ENCODE results near the gene NF1. TPM values are rescaled to one million over a fixed set of nuclear protein-coding genes. Genes with fewer than 3 reads are reported as not detected.
"Not testable (repeated sequence)": the region's sequence is repeated elsewhere in the genome, so short reads cannot be mapped to it uniquely, and the experiment has no call there.

Gene NF1
- total RNA-seq, 4 donors from 2014 or later = 34.8 to 106 (median 59.2) TPM

GRCh38 chr17:31172388-31172787 lies 77.6 kb downstream of the NF1 start:
- intact Hi-C loops (cut with DNase I; ENCODE audit: low total_unique reads) = no loop called here
- Histone ChIP-seq H3K27ac (no peak overlapping the region), H3K4me1 (no peaks in the 10 kb centered on the region), H3K27me3 (no peaks in the 10 kb centered on the region), H3K36me3 (peaks cover 0 to 5% (median 0%) of the 10 kb centered on the region in 4 donors), H3K4me3 (no peak overlapping the region), H3K9me3 (no peaks in the 10 kb centered on the region)
- in situ Hi-C loops (cut with MboI; ENCODE audit: low pct_ligation_motif_present in 1 of 4, low pct_unique_long_range_greater_than_20kb in 1 of 4, low sequenced_read_pairs in 3 of 4) = no loop called here
- 98% methylated on average over 7 of the region's 7 CpGs for WGBS, 2 donors (ENCODE audit: low coverage in 1 of 2)
- no peak for TF ChIP-seq EP300 (IDR thresholded peaks at IDR 0.05; ENCODE audit: low read depth)
- TF ChIP-seq POLR2AphosphoS5 (IDR thresholded peaks at IDR 0.05) = no peak
- no peak for TF ChIP-seq CTCF (IDR thresholded peaks at IDR 0.05)
- no peak for TF ChIP-seq POLR2A (IDR thresholded peaks at IDR 0.05)
- no peak for DNase-seq

GRCh38 chr17:31174215-31174614 lies 79.4 kb downstream of the NF1 start:
- no peaks in the 10 kb centered on the region for H3K27me3 ChIP-seq
- 93 to 99% methylated on average over 2 of the region's 2 CpGs for WGBS, 2 donors (ENCODE audit: low coverage in 1 of 2)
- no peak overlapping the region for H3K27ac ChIP-seq
- intact Hi-C loops (cut with DNase I; ENCODE audit: low total_unique reads) = no loop called here
- no peak overlapping the region for H3K4me3 ChIP-seq
- no peak for TF ChIP-seq POLR2AphosphoS5 (IDR thresholded peaks at IDR 0.05)
- TF ChIP-seq POLR2A (IDR thresholded peaks at IDR 0.05) = no peak
- no peak for TF ChIP-seq CTCF (IDR thresholded peaks at IDR 0.05)
- TF ChIP-seq EP300 (IDR thresholded peaks at IDR 0.05; ENCODE audit: low read depth) = no peak
- DNase-seq = no peak
- H3K9me3 ChIP-seq = no peaks in the 10 kb centered on the region
- peaks cover 0 to 5% (median 0%) of the 10 kb centered on the region in 4 donors for H3K36me3 ChIP-seq
- in situ Hi-C loops (cut with MboI; ENCODE audit: low pct_ligation_motif_present in 1 of 4, low pct_unique_long_range_greater_than_20kb in 1 of 4, low sequenced_read_pairs in 3 of 4) = no loop called here
- no peaks in the 10 kb centered on the region for H3K4me1 ChIP-seq

- H3K36me3 ChIP-seq = peaks cover 0 to 5% (median 0%) of the 10 kb centered on the region in 4 donors
- H3K4me3 ChIP-seq = no peak overlapping the region
- no peak for DNase-seq
- no peaks in the 10 kb centered on the region for H3K27me3 ChIP-seq
- H3K9me3 ChIP-seq = no peaks in the 10 kb centered on the region
- in situ Hi-C loops (cut with MboI; ENCODE audit: low pct_ligation_motif_present in 1 of 4, low pct_unique_long_range_greater_than_20kb in 1 of 4, low sequenced_read_pairs in 3 of 4) = no loop called here
- WGBS, 2 donors (ENCODE audit: low coverage in 1 of 2) = 95 to 100% methylated on average over 3 to 5 of the region's 5 CpGs
- H3K27ac ChIP-seq = no peak overlapping the region
- TF ChIP-seq POLR2A (IDR thresholded peaks at IDR 0.05) = no peak
- TF ChIP-seq EP300 (IDR thresholded peaks at IDR 0.05; ENCODE audit: low read depth) = no peak
- no peak for TF ChIP-seq POLR2AphosphoS5 (IDR thresholded peaks at IDR 0.05)
- no peak for TF ChIP-seq CTCF (IDR thresholded peaks at IDR 0.05)
- no peaks in the 10 kb centered on the region for H3K4me1 ChIP-seq
- intact Hi-C loops (cut with DNase I; ENCODE audit: low total_unique reads) = no loop called here
Measured at GRCh38 chr17:31175237-31175636, 80.5 kb downstream of the NF1 start.

- in situ Hi-C loops (cut with MboI; ENCODE audit: low pct_ligation_motif_present in 1 of 4, low pct_unique_long_range_greater_than_20kb in 1 of 4, low sequenced_read_pairs in 3 of 4); DNase-seq; H3K36me3 ChIP-seq; H3K27me3 ChIP-seq; H3K27ac ChIP-seq; H3K9me3 ChIP-seq; H3K4me3 ChIP-seq; intact Hi-C loops (cut with DNase I; ENCODE audit: low total_unique reads); H3K4me1 ChIP-seq: not testable (repeated sequence)
- 96 to 100% methylated on average over 3 of the region's 3 CpGs for WGBS, 2 donors (ENCODE audit: low coverage in 1 of 2)
Measured at GRCh38 chr17:31176143-31176542, 81.4 kb downstream of the NF1 start.

- in situ Hi-C loops (cut with MboI; ENCODE audit: low pct_ligation_motif_present in 1 of 4, low pct_unique_long_range_greater_than_20kb in 1 of 4, low sequenced_read_pairs in 3 of 4); H3K4me1 ChIP-seq; H3K4me3 ChIP-seq; H3K36me3 ChIP-seq; intact Hi-C loops (cut with DNase I; ENCODE audit: low total_unique reads); H3K27me3 ChIP-seq; H3K27ac ChIP-seq; H3K9me3 ChIP-seq; DNase-seq: not testable (repeated sequence)
- 99 to 100% methylated on average over 1 to 2 of the region's 2 CpGs for WGBS, 2 donors (ENCODE audit: low coverage in 1 of 2)
Measured at GRCh38 chr17:31178951-31179350, 84.2 kb downstream of the NF1 start.
